Stimulated activated CD4-positive, alpha-beta T cell treated with anti-CD3 and anti-CD28 coated beads, Interleukin-1b, Interleukin-23, amount 100 ng/mL, for 1 hour (primary cell): ENCODE data around the gene UBE2E2.

Experiments
- DNase-seq, 2 donors: peaks; one replicate each; pipeline ENCODE4 v3.0.0-alpha.2; 2020; ENCODE audit warnings: low read depth in 2 of 2

The UBE2E2 gene

DNA sequence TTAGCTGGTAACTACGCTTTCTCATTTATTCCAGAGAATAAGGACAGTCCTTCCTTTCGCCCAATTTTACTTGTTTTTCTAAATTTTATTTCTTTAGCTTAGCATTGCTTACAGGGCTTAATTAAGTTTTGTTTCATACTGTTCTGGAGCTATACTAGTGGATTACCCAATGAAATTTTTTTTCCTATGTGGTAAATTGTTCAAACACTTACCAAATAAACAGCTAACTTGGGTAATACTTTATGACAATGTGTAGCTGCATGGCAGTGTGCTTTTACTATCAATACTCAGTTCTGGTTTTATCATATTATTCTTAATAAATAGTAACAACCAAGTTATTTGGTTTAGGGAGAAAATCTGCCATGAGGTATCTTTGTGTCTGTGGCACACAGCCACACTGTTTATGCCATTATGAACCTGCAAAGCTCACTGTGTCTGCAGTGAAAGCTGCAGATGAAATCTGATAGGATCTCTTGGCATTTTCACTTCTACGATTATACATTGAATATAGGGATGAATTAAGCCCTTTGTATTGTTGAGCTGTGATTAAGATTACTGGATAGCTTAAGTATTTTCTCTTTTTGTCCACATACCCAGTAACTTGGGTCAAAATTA is 37.2 kb downstream of the UBE2E2 start:
- DNase-seq, result no peak

DNA sequence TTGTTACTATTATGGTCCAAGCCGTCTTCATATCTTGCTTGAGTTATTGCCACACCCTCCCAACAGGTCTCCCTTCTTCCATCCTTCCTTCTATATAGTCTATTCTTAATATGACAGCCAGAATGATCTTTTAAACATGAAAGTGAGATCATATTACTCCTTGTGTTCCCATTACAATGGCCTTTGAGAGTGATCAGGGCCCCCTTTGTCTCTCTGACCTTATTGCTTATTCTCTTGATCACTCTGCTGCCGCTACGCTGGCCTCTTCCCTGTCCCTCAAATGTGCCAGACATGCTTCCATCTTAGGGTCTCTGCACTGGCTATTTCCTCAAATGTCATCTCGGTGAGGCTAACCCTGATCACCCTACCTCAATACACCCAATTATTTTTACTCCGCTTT is 38.1 kb downstream of the UBE2E2 start:
- DNase-seq, result no peak

DNA sequence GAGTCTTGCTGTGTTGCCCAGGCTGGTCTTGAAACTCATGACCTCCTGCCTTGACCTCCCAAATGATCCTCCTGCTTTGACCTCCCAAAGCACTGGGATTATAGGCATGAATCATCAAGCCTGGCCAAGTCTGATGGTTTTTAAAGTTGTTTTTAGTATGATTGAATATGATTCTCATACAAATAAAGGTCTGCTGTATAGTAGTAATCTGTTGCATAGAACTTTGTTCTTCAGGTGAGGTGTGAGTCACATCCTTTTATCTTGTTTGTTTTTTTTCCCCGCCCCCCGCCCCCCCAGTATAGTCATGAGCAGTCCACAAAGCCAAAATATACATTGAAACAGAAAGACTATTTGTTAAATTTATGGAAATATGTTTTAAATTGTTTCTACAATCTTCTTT is 39.0 kb downstream of the UBE2E2 start:
- DNase-seq, result no peak

DNA sequence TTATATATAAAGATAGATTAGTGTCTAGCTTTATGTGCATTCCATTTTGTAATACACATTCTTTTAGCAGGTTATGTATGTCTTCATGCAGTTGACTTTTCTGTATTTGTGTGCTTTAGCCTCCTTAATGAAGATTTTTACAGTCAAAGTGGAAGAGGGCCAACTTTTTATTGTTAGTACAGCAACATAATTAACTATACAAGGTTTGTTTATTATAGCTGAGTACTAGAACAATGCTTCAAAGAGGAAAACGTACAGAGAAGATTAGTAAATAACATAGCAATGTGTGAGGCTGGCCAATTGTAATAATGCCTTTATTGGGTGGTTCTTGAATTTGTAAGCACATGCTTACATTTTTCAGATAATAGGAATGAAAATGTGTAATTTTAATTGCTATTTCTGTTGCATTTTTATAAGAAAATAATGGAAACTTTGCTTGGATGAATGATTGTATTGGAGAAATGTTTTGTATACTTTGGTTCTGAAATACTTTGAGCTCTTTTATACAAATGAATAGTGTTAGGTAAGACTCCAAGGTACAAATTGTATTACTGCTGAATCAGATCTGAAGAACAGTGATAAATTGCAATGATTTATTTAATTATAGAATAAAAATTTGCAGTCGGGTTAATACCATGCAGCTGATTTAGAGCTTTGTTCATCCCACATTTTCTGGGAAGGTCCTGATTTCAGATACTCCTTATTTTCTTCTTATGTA is 41.4 kb downstream of the UBE2E2 start:
- no peak for DNase-seq

DNA sequence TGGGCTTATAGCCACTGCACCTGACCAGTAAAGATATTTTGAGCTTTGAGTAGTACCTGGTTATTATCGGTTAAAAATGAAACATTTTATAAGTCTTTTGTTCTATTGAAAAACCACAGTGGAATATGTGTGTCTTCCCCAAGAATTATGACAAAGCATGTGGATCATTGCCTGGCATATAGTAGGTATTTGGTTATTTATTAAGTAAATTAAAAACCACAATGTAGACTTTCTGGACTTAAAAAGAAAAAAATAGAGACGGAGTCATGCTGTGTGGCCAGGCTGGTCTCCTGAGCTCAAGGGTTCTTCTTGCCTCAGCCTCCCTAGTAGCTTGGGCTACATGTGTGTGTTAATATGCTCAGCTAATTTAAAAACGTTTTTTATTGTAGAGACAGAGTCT is 43.5 kb downstream of the UBE2E2 start:
- no peak for DNase-seq

DNA sequence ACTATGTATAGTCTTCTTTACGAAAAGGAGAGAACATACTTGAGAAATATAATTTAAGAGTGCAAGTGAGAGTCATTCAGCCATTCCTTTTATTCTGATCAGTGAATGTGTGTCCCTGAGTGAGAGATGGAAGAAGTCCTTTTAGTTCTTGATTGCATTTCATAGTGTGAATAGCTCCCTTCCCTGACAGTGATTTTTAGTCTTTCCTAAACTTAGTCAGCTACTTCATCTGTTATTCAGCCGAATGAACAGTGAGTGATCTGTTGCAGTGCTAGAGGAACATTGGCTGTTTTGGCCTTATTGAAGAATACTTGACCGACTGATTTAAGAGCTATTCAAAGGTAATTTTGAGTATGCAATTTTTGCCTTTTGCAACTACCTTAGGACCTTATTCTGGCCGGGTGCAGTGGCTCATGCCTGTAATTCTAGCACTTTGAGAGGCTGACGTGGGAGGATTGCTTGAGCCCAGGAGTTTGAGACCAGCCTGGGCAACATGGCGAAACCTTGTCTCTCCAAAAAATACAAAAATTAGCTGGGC is 45.5 kb downstream of the UBE2E2 start:
- DNase-seq, result no peak

DNA sequence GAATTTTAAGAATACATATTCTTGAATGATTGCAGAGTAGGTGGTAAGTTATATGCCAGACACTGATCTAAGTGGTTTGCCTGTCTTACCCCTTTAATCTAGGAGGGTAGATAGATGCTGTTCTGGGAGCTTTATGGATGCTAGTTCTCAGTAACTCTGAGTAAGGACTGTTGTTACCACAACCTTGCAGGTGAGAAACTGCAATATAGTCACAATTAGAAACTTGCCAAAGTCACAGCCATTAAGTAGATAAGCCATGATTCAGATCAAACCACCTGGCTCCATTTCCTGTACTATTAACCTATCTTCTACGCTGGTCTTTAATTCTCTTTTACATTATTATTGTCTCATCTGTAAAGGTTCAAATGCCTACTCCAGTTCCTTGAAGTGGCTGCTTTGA is 46.8 kb downstream of the UBE2E2 start:
- no peak for DNase-seq

DNA sequence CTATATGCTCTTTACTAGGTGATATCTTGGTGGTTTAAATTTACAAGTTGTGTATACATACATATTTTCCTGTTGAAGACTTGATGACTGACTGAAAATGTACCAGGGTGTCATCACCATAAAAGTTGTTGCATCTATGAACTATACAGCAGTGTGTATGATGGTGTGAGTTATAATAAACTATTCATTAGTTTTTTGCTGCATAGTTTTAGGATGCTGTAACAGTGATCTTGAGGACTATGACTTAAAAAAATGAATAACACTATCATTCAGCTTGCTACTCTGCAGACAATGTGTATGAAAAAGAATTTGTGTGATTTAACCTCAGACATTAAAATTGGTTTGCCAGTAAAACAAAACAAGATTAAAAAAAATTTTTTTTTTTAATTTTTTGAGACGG is 49.0 kb downstream of the UBE2E2 start:
- no peak for DNase-seq

DNA sequence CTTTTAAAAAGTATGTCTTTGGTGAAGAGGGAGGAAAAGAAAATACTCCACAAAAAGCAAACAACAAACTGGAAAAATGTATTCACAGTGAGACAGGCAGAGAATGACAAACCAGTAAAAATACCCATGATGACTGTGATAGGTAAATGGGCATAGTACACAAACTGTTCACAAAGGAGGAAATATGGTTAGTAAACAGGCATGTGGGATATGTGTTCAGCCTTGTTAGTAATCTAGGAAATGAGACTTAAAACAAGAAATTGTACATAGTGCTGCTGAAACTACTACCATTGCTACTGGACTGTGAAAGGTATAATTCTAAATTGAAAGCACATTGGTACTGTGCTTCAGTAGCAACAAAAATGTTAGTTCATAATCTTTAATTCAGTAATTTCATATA is 50.1 kb downstream of the UBE2E2 start:
- DNase-seq, result no peak

DNA sequence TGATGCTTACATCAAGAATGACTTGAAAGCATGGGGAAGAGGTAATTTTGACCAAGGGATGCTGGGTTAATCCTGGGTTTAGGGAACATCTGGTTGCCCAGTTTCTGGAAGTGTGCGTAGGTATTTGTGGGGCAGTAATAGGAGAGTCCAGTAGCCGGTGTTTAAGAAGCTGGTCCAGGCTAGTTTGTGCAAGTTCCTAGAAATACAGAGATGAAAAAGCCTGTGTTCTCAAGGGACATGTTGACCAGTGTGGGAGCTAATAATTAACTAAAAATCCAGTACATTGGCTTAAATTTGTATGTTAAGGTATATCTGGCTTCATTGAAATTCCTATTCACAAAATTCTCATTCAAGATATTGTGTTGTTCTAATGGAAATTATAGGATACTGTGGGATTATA is 51.2 kb downstream of the UBE2E2 start:
- DNase-seq, result no peak

DNA sequence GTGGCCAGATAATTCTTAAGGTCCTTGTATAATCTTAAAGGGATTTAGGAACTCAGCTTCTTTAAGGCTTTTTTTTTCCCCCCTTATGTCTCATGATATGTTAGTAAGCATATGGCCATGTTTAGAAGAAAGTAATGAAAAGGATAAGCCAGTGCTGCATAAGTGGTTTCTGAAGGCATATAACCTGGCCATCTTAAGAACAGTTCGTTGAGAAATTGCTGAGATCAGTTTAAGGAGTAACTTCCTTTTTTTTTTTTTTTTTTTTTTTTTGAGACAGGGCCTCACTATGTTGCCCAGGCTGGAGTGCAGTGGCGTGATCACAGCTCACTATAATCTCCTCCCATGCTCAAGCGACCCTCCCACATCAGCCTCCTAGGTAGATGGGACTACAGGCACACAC is 51.7 kb downstream of the UBE2E2 start:
- DNase-seq, result no peak

DNA sequence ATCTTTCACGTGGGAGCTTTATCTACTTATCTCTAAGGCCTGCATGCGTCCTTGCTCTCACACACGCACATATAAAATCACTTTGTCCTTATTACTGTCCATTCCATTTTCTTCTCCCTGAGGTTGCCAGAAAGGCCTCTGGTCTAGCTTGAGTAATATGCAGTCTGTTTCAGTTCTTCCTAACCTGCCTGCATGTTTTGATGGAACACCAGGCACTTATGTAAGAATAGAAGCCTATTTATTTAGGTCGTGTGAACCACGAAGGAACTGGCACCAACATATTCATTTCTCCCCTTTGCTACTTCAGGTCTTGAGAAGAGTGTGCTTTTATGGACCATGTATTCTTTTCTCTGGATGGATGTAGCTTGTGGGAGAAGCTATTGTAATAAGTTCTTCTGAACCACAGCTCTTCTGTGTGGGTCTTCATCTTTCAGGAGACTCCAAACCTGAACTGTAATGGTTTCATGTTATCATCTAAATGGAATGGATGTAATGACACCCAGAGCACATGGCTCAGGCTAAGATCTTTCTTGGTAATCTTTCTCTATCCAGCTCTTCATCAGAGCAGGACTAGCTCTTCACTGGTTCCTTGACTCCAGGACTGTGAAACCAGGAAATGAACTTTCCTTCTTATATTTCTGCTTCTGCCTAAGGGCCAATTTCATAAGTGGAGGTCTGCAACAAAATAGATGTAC is 53.8 kb downstream of the UBE2E2 start:
- DNase-seq, result no peak

DNA sequence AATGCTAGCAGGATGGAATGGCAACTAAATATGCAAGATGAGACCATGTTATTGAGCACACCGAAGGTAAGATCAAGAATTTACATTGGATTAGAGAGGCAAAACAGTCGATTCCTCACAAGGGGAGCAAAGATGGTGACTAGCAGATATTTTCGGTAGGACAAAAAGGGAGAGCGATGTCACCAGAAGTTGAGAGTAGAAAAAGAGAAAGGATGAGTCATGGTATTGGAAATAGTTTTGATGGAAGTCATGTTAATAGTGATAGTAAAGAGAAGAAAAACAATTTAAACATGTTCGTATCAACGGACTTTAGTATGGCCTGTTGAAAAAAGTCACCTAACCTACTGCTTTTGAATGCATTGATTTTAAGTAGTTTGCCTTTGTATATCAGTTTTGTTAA is 55.0 kb downstream of the UBE2E2 start:
- DNase-seq, result no peak

DNA sequence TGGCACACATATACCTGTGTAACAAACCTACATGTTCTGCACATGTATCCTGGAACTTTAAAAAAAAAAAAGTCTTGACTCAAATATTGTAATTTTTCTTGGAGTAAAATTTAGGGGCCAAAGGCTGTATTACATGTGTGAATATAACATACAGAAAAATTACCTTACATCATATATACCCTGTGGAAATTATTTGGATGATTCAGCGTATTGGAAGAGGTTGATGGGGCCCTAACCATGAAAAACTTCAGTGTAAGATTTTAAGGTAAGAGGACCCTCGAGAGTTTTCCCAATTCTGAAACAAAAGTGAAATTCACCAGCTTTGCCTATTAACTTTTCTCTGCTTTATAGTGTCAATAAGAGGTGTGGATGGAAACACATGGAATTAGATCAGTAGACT is 56.4 kb downstream of the UBE2E2 start:
- no peak for DNase-seq

DNA sequence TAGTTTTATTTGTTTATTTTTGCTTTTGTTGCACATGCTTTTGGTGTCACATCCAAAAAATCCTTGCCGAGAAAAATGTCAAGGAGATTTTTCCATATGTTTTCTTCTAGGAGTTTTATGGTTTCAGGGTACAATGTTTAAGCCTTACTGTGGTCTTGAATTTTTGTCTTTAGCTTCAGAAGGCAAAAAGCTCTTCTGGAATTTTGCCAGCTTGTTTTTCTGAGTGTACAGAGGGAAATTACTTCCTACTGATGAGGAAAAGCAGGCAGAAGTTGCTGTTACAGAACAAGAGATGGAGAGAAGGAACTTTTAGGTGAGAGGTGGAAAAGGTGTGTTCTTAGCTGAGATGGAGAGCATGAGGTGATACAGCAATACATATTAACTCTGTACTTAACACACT is 59.6 kb downstream of the UBE2E2 start:
- no peak for DNase-seq

DNA sequence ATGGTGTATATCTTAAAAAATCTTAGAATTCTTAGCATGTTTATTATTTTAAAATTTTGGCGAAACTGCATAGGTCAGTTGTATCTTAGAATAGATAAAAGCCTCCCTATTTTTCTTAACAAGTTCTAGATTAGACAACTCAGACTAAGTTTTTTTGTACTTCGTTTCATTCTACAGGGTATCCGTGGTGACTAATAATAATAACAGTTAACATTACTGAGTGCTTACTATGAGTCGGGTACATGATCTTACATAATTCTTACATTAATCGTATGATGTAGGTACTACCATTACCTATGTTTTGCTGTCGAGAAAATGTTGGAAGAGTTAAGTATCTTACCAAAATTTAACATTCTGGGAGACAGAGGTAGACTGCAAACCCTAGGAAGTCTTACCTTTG is 60.7 kb downstream of the UBE2E2 start:
- DNase-seq, result no peak

DNA sequence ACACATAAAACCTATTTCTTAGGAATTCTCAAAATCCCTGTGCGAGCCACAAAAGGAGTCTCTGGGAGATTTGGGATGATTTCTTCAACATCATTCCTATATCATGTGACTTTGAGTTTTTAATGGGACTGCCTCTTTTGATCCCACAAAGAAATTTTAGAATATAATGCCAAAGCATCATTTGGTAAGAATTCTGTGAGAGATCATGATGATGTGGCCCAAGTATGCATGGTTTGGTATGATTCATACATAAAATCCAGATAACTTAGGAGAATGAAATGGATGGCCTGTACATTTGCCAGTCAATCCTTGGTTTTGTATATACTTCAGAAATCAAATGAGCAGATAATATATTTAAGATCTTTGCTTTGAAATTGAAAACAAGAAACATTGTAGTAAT is 61.3 kb downstream of the UBE2E2 start:
- no peak for DNase-seq

DNA sequence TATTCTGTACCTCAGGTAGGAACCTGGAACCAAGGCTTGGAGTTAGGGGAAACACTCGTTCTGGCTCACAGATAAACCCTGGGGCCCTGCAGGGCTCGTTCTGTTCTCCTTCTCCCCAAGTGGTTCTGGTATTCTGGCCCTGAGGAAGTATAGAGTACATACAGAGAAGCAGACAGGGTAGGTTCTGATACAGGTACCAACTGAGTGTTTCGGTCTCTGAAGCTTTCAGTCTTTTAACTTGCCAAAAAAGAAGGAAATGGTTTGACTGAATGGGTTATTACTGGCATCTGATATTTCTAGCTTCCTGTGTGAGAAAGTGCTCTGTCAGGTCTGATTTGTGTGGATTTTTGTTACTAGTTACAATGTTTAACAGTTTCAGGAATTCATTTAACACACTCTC is 67.3 kb downstream of the UBE2E2 start:
- DNase-seq, result no peak

DNA sequence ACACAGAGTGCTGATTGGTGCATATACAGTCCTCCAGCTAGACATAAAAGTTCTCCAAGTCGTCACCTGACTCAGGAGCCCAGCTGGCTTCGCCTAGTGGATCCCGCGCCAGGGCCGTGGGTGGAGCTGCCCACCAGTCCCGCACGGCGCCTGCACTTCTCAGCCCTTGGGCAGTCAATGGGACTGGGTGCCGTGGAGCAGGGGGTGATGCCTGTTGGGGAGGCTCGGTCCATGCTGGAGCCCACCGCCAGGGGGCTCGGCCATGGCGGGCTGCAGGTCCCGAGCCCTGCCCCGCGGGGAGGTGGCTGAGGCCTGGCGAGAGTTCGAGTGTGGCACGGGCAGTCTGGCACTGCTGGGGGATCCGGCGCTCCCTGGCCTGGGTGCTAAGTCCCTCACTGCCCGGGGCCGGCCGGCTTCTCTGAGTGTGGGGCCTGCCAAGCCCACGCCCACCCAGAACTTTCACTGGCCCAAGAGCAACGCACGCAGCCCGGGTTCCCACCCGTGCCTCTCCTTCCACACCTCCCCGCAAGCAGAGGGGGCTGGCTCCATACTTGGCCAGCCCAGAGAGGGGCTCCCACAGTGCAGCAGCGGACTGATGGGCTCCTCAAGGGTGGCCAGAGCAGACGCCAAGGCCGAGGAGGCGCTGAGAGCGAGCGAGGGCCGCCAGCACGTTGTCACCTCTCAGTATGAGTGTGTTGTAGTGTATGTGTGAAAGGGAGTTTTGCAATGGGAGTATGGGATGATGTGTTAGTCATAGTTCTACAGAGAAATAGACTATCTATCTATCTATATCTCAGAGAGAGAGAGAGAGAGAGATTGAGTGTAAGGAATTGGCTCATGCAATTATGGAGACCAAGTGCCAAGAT is 69.0 kb downstream of the UBE2E2 start:
- no peak for DNase-seq

DNA sequence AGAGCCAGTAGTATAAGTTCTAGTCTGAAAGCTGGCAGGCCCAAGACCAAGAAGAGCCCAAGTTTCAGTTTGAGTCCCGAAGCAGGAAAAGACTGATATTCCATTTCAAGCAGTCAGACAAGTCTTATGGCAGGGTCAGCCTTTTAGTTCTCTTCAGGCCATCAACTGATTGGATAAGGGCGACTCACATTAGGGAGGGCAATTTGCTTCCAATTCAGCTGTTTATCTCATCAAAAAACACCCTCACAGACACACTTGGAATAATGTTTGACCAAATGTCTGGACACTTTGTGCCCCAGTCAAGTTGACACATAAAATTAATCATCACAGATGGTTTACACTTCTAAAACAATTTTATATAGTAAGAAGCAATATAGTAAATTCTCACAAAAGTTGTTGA is 69.7 kb downstream of the UBE2E2 start:
- DNase-seq, result no peak

DNA sequence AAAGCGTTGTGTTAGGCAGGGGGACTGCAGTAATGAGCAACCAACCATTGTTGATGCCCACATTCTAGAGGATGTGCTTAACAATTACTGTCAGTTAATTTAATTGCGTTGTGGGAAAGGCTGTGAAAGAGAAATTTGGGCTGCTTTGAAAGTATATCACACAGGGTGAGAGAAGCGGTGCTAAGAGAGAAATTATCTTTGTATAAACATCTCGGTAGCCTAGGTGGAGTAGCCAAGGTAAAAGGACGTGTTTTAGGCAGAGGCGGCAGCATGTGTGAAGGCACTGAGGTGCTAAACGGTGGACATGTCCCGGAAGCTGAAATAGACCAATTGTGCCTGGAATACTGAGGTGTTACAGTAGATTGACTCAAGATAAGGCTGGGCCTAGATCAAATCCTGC is 71.9 kb downstream of the UBE2E2 start:
- DNase-seq, result no peak

DNA sequence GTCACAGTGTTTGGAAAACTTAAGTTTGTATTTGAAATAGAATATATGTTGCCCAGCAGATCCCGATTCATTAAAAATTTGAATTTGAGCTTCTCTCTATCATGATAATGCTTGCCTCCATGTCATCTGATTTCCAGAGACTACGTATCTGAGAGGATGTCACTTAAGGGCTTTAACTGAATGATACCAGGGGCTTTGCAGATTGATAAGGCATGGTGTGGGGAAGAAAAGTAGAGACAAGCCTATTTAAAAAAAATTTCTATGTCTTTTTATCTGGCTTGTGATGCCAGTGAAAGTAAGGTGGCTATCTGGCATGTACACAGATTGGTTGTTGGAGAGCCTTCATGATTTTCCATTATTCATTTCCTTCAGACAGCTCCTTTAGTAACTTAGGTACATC is 72.7 kb downstream of the UBE2E2 start:
- DNase-seq, result no peak
